Measurements from ENCODE around the gene RPL41. TPM values are rescaled to one million over a fixed set of nuclear protein-coding genes. Genes with fewer than 3 reads are reported as not detected.
A peak's percentile ranks its signal among the peaks of the same experiment; 100 is the strongest.

Gene RPL41
- total and polyA plus RNA-seq, 10 of the 15 experiments (the other 5 are each of a cell fraction or from before 2014, with no cell fraction given): 4,144 to 19,112 (median 8,004) TPM

GRCh38 chr12:56078931-56079722 lies 37.3 kb upstream of the RPL41 start:
- no TSS peak for BruUV-seq (replicated peaks)
- FAIRE-seq: no peak
- intact Hi-C loops (cut with micrococcal nuclease; ENCODE audit: unreplicated experiment) (no loop called here), in situ Hi-C loops (cut with MboI) (no loop called here)
- no peak overlapping the region for H3K27ac ChIP-seq (ENCODE audit: control insufficient read depth, insufficient read depth)
- WGBS (ENCODE audit: insufficient coverage, insufficient replicate concordance, low lambda C conversion rate, missing lambda C conversion rate): 10% methylated on average over 50 of the region's 50 CpGs
- no peaks in the 10 kb centered on the region for H3K9me3 ChIP-seq (replicated peaks; ENCODE audit: control insufficient read depth, insufficient read depth, low read length)
- peak overlapping the region; percentile 65 for H3K4me3 ChIP-seq
- no peaks in the 10 kb centered on the region for H3K36me3 ChIP-seq (ENCODE audit: control insufficient read depth in 2 of 2, insufficient read depth in 2 of 2, low read length in 1 of 2)
- no peaks in the 10 kb centered on the region for H4K20me1 ChIP-seq (ENCODE audit: control insufficient read depth, insufficient read depth)
- ChIA-PET SMC1A (ENCODE audit: uncharacterized antibody, unreplicated experiment) (no interaction called here), POLR2A (no interaction called here), RAD21 (ENCODE audit: unreplicated experiment) (no interaction called here), CTCF (interaction anchor here (0.6 kb wide), 2 partner anchors 352 to 360 kb away, joined by 3 read pairs; no protein-coding TSS in a partner anchor)
- peak; percentile 86 for ATAC-seq
- no peak overlapping the region for H3K9ac ChIP-seq (ENCODE audit: control insufficient read depth, insufficient read depth, low read length)
- no peaks in the 10 kb centered on the region for H3K79me2 ChIP-seq (ENCODE audit: control insufficient read depth, insufficient read depth, low read length)
- DNase-seq (ENCODE audit: low read depth, low spot score): no peak
- H3K4me2 ChIP-seq (ENCODE audit: control insufficient read depth, insufficient read depth): peak overlapping the region; percentile 95
- peaks cover 9 to 15% of the 10 kb centered on the region in 2 experiments; a peak in 3 of 4 replicates for H3K27me3 ChIP-seq (replicated peaks in 1 of 2; ENCODE audit: control insufficient read depth in 2 of 2, insufficient read depth in 2 of 2, low read length in 1 of 2)
- no peaks in the 10 kb centered on the region for H3K4me1 ChIP-seq (ENCODE audit: control insufficient read depth, insufficient read depth, low read length)
- H2AFZ ChIP-seq (ENCODE audit: control insufficient read depth, low read depth, low read length): peak overlapping the region; percentile 55
- peak; percentile 37 to 61 (median 45) for TF ChIP-seq CTCF (IDR thresholded peaks at IDR 0.05 in 2 of 3, conservative IDR thresholded peaks at IDR 0.05 in 1 of 3; ENCODE audit: control insufficient read depth in 2 of 3, extremely low read depth in 1 of 3, insufficient read depth in 1 of 3, low read depth in 3 of 3, low read length in 3 of 3)
- TF ChIP-seq HDGF (IDR thresholded peaks at IDR 0.05): no peak
- peak; percentile 53; the same call in 1 of the 2 replicates for TF ChIP-seq IKZF1 (conservative IDR thresholded peaks at IDR 0.05)
- TF ChIP-seq CBX5 (IDR thresholded peaks at IDR 0.05; ENCODE audit: low read depth): no peak
- no peak for TF ChIP-seq E2F4 (IDR thresholded peaks at IDR 0.05; ENCODE audit: low read depth, low read length)
- TF ChIP-seq CREM (IDR thresholded peaks at IDR 0.05; ENCODE audit: low read depth): no peak
- 0 out of 2 replicates have a peak, but pooled peaks have one; percentile 14 for TF ChIP-seq SMC3 (IDR thresholded peaks at IDR 0.05; ENCODE audit: borderline replicate concordance, low read length)
- no peak for TF ChIP-seq WRNIP1 (IDR thresholded peaks at IDR 0.05; ENCODE audit: borderline replicate concordance, low read depth, low read length)
- TF ChIP-seq SREBF1 (IDR thresholded peaks at IDR 0.05; ENCODE audit: low read length): no peak
- no peak for TF ChIP-seq PML (IDR thresholded peaks at IDR 0.05; ENCODE audit: low read length)
- TF ChIP-seq DPF2 (IDR thresholded peaks at IDR 0.05): no peak
- TF ChIP-seq TCF3 (IDR thresholded peaks at IDR 0.05; ENCODE audit: borderline replicate concordance, insufficient read depth, low read depth, low read length): peak; percentile 66; the same call in 1 of the 2 replicates
- TF ChIP-seq MEF2B (IDR thresholded peaks at IDR 0.05; ENCODE audit: partially characterized antibody, poor library complexity, severe bottlenecking): no peak
- no peak for TF ChIP-seq FOXM1 (IDR thresholded peaks at IDR 0.05; ENCODE audit: low read depth, low read length)
- 0 out of 2 replicates have a peak, but pooled peaks have one; percentile 39 for TF ChIP-seq GATAD2B (conservative IDR thresholded peaks at IDR 0.05; ENCODE audit: low read depth)
- no peak for TF ChIP-seq SIN3A (IDR thresholded peaks at IDR 0.05; ENCODE audit: low read depth, low read length)
- no peak for TF ChIP-seq BMI1 (IDR thresholded peaks at IDR 0.05; ENCODE audit: borderline replicate concordance)
- no peak for TF ChIP-seq ZNF622 (IDR thresholded peaks at IDR 0.05)
- TF ChIP-seq CREB1 (IDR thresholded peaks at IDR 0.05; ENCODE audit: low read depth): 0 out of 2 replicates have a peak, but pooled peaks have one; percentile 19
- peak; percentile 72; the same call in 1 of the 2 replicates for TF ChIP-seq TCF12 (IDR thresholded peaks at IDR 0.05; ENCODE audit: low read depth, low read length)
